Vagina (tissue), 2 donors: ENCODE measurements around the gene ZBTB5. TPM values are rescaled to one million over a fixed set of nuclear protein-coding genes. Genes with fewer than 3 reads are reported as not detected.

Experiments
- DNase-seq, 2 donors: peaks; one replicate each; pipeline ENCODE4 v3.0.0-alpha.2; 2017; ENCODE audit errors: extremely low spot score in 2 of 2
- H3K27ac ChIP-seq: fragments of 200-600 bp; sonication (generic); one replicate; pipeline ENCODE4 v1.5.1; 2019
- H3K27me3 ChIP-seq: fragments of 200-600 bp; sonication (generic); one replicate; pipeline ENCODE4 v1.5.1; 2019
- H3K36me3 ChIP-seq, 2 donors: fragments of 200-600 bp; sonication (generic); one replicate each; pipeline ENCODE4 v1.5.1; 2017 to 2019
- H3K4me1 ChIP-seq: fragments of 200-600 bp; sonication (generic); one replicate; pipeline ENCODE4 v1.5.1; 2019
- H3K4me3 ChIP-seq, 2 donors: fragments of 200-600 bp; sonication (generic); 1 replicate in 1 of 2; 2 replicates in 1 of 2; pipeline ENCODE4 v1.5.1; 2016 to 2019
- H3K9me3 ChIP-seq: fragments of 200-600 bp; sonication (generic); one replicate; pipeline ENCODE4 v1.5.1; 2019
- POLR2A ChIP-seq, 2 donors: fragments of 450-650 bp; IDR thresholded peaks; one replicate each; pipeline ENCODE4 v1.6.1; 2017; ENCODE audit warnings: antibody characterized with exemption in 2 of 2, mild to moderate bottlenecking in 2 of 2, moderate library complexity in 2 of 2
- POLR2AphosphoS5 ChIP-seq, 2 donors: sonication (generic); formaldehyde crosslinking; IDR thresholded peaks; one replicate each; pipeline ENCODE4 v1.9.0; 2017; ENCODE audit warnings: antibody characterized with exemption in 2 of 2, mild to moderate bottlenecking in 2 of 2, low read depth in 1 of 2; ENCODE audit not compliant: insufficient read depth in 1 of 2
- intact Hi-C: fragments of 100-400 bp; cut with DNase I; formaldehyde crosslinking; loops from one replicate; pipeline ENCODE4 v1.15.1; 2023
- total RNA-seq: library from RNA; depleted of rRNA; stranded (reverse); fragments of >200 nt; gene quantifications from one replicate; pipeline ENCODE4 v1.2.3, GENCODE V29; 2016
- TF ChIP-seq, protein P1 (sequence below), 3 experiments: fragments of 450-650 bp in 2 of 3; fragments of 200-600 bp in 1 of 3; sonication (generic) in 1 of 3; IDR thresholded peaks; one replicate each; pipeline ENCODE4 v1.5.1; 2017 to 2019; ENCODE audit warnings: antibody characterized with exemption in 3 of 3, mild to moderate bottlenecking in 2 of 3, moderate library complexity in 2 of 3

Gene ZBTB5
- total RNA-seq, 1 donor from 2014 or later: 17.9 TPM

DNA sequence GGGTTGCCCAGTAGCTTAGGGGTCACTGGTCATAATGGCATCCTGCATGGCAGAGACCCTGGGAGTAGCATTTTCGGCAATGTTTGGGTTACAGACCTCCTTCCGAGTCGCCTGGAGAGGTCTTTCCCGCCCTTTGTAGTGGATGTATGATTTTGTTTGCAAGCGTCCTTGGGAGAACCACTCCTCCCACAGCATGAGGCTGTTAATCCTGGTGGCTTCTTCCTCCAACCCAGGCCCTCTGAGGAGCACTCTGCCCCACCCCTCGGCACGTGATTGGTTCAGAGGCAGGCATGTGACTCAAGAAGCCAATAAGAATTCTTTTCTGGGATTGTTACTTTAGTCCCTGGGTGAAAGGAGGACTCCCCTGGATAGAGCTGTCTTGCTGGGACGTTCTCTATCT is 73.0 kb downstream of the ZBTB5 start:
- Histone ChIP-seq H3K36me3 (no peaks in the 10 kb centered on the region), H3K9me3 (no peaks in the 10 kb centered on the region), H3K27ac (no peak overlapping the region), H3K4me3 (no peak overlapping the region), H3K27me3 (no peaks in the 10 kb centered on the region), H3K4me1 (no peaks in the 10 kb centered on the region)
- DNase-seq: no peak
- intact Hi-C loops: no loop called here
- TF ChIP-seq, protein P1, sequence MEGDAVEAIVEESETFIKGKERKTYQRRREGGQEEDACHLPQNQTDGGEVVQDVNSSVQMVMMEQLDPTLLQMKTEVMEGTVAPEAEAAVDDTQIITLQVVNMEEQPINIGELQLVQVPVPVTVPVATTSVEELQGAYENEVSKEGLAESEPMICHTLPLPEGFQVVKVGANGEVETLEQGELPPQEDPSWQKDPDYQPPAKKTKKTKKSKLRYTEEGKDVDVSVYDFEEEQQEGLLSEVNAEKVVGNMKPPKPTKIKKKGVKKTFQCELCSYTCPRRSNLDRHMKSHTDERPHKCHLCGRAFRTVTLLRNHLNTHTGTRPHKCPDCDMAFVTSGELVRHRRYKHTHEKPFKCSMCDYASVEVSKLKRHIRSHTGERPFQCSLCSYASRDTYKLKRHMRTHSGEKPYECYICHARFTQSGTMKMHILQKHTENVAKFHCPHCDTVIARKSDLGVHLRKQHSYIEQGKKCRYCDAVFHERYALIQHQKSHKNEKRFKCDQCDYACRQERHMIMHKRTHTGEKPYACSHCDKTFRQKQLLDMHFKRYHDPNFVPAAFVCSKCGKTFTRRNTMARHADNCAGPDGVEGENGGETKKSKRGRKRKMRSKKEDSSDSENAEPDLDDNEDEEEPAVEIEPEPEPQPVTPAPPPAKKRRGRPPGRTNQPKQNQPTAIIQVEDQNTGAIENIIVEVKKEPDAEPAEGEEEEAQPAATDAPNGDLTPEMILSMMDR (IDR thresholded peaks at IDR 0.05): no peak
- no peak for TF ChIP-seq POLR2A (IDR thresholded peaks at IDR 0.05)
- no peak for TF ChIP-seq POLR2AphosphoS5 (IDR thresholded peaks at IDR 0.05; ENCODE audit: insufficient read depth in 1 of 2, low read depth in 1 of 2)

DNA sequence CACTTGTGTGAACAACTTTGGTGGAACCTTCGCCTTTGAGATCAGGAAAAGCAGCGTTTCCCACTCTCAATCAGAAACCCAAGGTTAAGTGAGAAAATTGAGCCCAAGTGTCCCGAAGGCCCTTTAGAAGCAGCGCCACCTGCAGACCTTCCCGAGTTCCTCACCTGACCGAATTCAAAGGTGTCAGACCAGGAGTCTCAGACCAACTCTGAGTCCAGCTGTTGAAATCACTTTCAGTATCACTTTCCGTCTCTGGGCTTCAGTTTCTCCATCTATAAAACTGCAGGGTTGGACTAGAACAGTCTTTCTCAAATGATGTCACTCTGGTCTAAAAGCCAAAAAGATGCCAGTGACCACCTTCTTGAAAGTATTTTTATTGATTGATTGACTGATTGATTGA is 74.5 kb downstream of the ZBTB5 start:
- no peak for TF ChIP-seq POLR2AphosphoS5 (IDR thresholded peaks at IDR 0.05; ENCODE audit: insufficient read depth in 1 of 2, low read depth in 1 of 2)
- TF ChIP-seq POLR2A (IDR thresholded peaks at IDR 0.05): no peak
- TF ChIP-seq, protein P1 (IDR thresholded peaks at IDR 0.05): no peak
- no peaks in the 10 kb centered on the region for H3K4me1 ChIP-seq
- H3K27me3 ChIP-seq: no peaks in the 10 kb centered on the region
- H3K27ac ChIP-seq: no peak overlapping the region
- intact Hi-C loops: no loop called here
- no peaks in the 10 kb centered on the region for H3K9me3 ChIP-seq
- DNase-seq: no peak
- no peak overlapping the region for H3K4me3 ChIP-seq
- H3K36me3 ChIP-seq: no peaks in the 10 kb centered on the region

Other genes with a start within 250 kb of the ZBTB5 start
- 134 TPM for gene GRHPR, start 42.8 kb downstream of the ZBTB5 start, total RNA-seq
- 12.3 TPM for gene POLR1E, start 20.5 kb upstream of the ZBTB5 start, total RNA-seq
- 14.0 TPM for gene FBXO10, start 110.9 kb upstream of the ZBTB5 start, total RNA-seq
- gene TOMM5, start 127.1 kb upstream of the ZBTB5 start, total RNA-seq: 70.7 TPM
- gene FRMPD1, start 185.5 kb upstream of the ZBTB5 start, total RNA-seq: 0.98 TPM